NB4 (cell line): ENCODE measurements around the gene RPL35.

Experiments
- DNase-seq: peaks from one replicate; pipeline ENCODE4 v3.0.0; 2010; ENCODE audit warnings: low read depth
- H3K4me3 ChIP-seq: one replicate; pipeline ENCODE4 v1.5.1; 2011; ENCODE audit warnings: mild to moderate bottlenecking, low read depth, low read length, moderate library complexity
- CTCF ChIP-seq: IDR thresholded peaks from one replicate; pipeline ENCODE4 v1.5.1; 2012; ENCODE audit warnings: low read depth, low read length
- MAX ChIP-seq: IDR thresholded peaks from 2 replicates; pipeline ENCODE4 v1.6.1; 2011; ENCODE audit warnings: low read depth, low read length
- MYC ChIP-seq: IDR thresholded peaks from 2 replicates; pipeline ENCODE4 v1.6.1; 2011; ENCODE audit warnings: low read depth, low read length
- POLR2A ChIP-seq: IDR thresholded peaks from 2 replicates; pipeline ENCODE4 v1.6.1; 2011; ENCODE audit warnings: mild to moderate bottlenecking; ENCODE audit not compliant: insufficient read length; ENCODE audit errors: extremely low read depth

RPL35 gene

DNA sequence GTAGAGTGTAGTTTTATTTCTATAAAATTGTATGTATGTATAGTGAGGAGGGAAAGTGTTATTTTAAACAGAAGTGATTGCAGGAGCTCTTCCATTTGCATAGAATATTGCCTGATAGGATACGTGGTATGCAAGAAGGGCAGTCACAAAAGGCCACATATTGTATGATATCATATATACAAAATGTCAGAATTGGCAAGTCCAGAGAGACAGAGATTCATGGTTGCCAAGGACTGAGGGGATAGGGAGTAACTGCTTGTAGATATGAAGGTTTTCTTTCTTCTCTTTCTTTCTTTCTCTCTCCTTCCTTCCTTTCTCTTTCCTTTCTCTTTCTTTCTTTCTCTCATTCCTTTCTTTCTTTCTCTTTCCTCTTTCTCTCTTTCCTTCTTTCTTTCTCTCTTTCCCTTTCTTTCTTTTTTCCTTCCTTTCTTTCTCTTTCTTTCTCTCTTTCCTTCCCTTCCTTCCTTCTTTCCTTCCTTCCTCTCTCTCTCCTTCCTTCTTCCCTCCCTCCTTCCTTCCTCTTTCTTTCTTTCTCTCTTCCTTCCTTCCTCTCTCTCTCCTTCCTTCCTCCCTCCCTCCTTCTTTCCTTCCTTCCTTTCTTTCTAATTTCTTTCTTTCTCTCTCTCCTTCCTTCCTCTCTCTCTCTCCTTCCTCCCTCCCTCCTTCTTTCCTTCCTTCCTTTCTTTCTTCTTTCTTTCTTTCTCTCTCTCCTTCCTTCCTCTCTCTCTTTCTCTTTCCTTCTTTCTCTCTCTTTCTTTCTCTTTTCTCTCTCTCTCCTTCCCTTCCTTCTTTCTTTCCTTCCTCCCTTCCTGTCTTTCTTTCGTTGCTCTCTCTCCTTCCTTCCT, 33.0 kb downstream of the RPL35 start:
- DNase-seq, result no peak
- H3K4me3 ChIP-seq, result no peak overlapping the region
- TF ChIP-seq MYC, result no peak
- no peak for TF ChIP-seq MAX
- no peak for TF ChIP-seq CTCF
- TF ChIP-seq POLR2A, result no peak

GRCh38 chr9:124820698-124821623, 40.8 kb downstream of the RPL35 start:
- H3K4me3 ChIP-seq, result no peak overlapping the region
- no peak for DNase-seq
- no peak for TF ChIP-seq MAX

GRCh38 chr9:124818431-124819281, 43.1 kb downstream of the RPL35 start:
- DNase-seq, result peak; percentile 60
- H3K4me3 ChIP-seq, result no peak overlapping the region
- TF ChIP-seq MAX (peak; percentile 58; the same call in 1 of the 2 replicates), MYC (no peak)

- no peak overlapping the region for H3K4me3 ChIP-seq
- TF ChIP-seq POLR2A, result no peak
- TF ChIP-seq MAX, result no peak
- no peak for DNase-seq
Measured at GRCh38 chr9:124815601-124816000, 46.2 kb downstream of the RPL35 start.

DNA sequence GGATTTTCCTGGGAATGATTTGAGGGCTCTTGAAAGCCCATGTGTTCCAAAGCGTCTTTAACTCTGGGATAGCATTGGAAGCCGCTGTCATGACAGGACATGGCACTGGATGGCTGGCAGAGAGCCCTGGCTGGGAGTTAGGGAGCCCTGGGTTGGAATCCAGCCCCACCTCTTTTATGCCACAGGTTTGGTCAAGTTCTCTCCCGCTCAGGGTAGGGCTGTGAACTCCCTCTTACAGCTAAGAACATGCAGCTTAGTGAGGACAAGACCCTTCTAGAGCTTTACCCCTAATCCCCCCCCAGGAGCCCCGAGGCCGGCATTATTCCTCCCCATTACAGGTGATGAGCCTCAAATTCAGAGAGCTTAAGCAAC, 47.6 kb downstream of the RPL35 start:
- no peak overlapping the region for H3K4me3 ChIP-seq
- TF ChIP-seq MAX, result no peak
- no peak for DNase-seq

- no peak for DNase-seq
- H3K4me3 ChIP-seq, result no peak overlapping the region
- TF ChIP-seq MYC, result no peak
- no peak for TF ChIP-seq POLR2A
- TF ChIP-seq CTCF, result no peak
- no peak for TF ChIP-seq MAX
Measured at GRCh38 chr9:124813501-124814163, 48.1 kb downstream of the RPL35 start.

- no peak overlapping the region for H3K4me3 ChIP-seq
- no peak for DNase-seq
- TF ChIP-seq MYC (no peak), POLR2A (no peak), CTCF (no peak), MAX (no peak)
Measured at GRCh38 chr9:124813041-124813440, 48.7 kb downstream of the RPL35 start.
